Glutamatergic neuron (in vitro differentiated cells): Measurements from ENCODE around the gene NHS. TPM values are rescaled to one million over a fixed set of nuclear protein-coding genes. Genes with fewer than 3 reads are reported as not detected.

ENCODE experiments used
- DNase-seq: peaks from one replicate; pipeline ENCODE4 v3.0.0; 2022
- H3K27ac Mint-ChIP-seq: one replicate; pipeline ENCODE4 v1.8.0; 2020; ENCODE audit warnings: mild to moderate bottlenecking, mixed read lengths, inconsistent platforms; ENCODE audit not compliant: unreplicated experiment
- H3K27me3 Mint-ChIP-seq: one replicate; pipeline ENCODE4 v1.8.0; 2020; ENCODE audit warnings: mild to moderate bottlenecking, moderate library complexity, mixed read lengths, inconsistent platforms; ENCODE audit not compliant: unreplicated experiment
- H3K36me3 Mint-ChIP-seq: one replicate; pipeline ENCODE4 v1.8.0; 2020; ENCODE audit warnings: mild to moderate bottlenecking, mixed read lengths, inconsistent platforms; ENCODE audit not compliant: unreplicated experiment
- H3K4me1 Mint-ChIP-seq: one replicate; pipeline ENCODE4 v1.8.0; 2020; ENCODE audit warnings: mild to moderate bottlenecking, low read depth, mixed read lengths, inconsistent platforms; ENCODE audit not compliant: unreplicated experiment
- H3K4me3 Mint-ChIP-seq: one replicate; pipeline ENCODE4 v1.8.0; 2020; ENCODE audit warnings: mild to moderate bottlenecking, mixed read lengths, inconsistent platforms; ENCODE audit not compliant: unreplicated experiment
- H3K9me3 Mint-ChIP-seq: one replicate; pipeline ENCODE4 v1.8.0; 2020; ENCODE audit warnings: mild to moderate bottlenecking, moderate library complexity, mixed read lengths, inconsistent platforms; ENCODE audit not compliant: unreplicated experiment
- total RNA-seq: library from RNA; stranded (reverse); fragmentation: NEBNext Ultra II Directional; extraction: Animal tissue kit (Norgen Biotek cat#: 25700); gene quantifications from one replicate; pipeline ENCODE4 v1.2.1, GENCODE V29; 2021; ENCODE audit not compliant: unreplicated experiment
- TF ChIP-seq, protein P1 (sequence below): fragments of 200-600 bp; sonication (generic); IDR thresholded peaks from one replicate; pipeline ENCODE4 v1.5.0; 2021; ENCODE audit not compliant: partially characterized antibody, unreplicated experiment

NHS gene
- total RNA-seq, 1 donor from 2014 or later = 9.1 TPM

DNA sequence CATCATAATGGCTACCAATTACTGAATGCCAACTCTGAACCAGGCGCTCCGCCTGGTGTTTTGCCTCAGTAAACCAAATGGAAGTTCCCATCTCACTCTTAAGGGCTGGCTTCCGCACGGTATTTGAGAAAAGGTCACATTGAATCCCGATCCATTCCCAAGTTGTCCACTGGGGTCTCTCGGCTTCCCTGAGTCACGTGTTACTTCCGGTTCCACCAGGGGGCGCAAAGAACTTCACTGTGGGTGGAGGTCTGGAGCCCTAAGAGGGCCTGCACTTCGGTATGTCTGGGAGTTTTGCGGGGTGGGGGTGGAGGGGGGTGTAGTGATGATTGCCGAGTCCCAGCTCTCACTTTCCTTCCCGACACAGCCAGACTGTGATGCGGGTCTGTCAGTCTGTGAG, 13.4 kb upstream of the NHS start:
- no peaks in the 10 kb centered on the region for H3K4me1 Mint-ChIP-seq

DNA sequence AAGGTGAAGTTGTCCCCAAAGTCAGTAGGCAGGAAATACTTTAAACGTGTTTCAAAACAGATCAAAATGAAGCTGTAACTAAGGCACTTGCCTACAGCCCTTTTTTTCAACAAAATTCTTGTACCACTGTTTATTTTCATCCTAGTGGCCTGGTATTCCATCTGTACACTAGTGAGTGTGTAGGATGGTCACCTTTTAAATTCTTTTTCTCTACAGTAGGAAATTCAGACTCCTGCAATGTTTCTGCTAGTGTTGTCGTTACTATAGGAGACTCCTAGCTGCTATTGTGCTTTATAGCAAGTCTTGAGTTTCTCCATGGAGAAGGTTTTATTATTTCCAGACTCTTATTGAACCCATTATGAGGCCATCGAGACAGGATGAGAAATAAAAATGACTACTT, 7.0 kb upstream of the NHS start:
- H3K9me3 Mint-ChIP-seq = no peaks in the 10 kb centered on the region

More for the DNA sequence above, 13.4 kb upstream of the NHS start:
- Mint-ChIP-seq H3K4me3 (no peak overlapping the region), H3K9me3 (no peaks in the 10 kb centered on the region), H3K36me3 (no peaks in the 10 kb centered on the region), H3K27ac (no peak overlapping the region), H3K27me3 (peaks cover 1% of the 10 kb centered on the region)
- TF ChIP-seq, protein P1, sequence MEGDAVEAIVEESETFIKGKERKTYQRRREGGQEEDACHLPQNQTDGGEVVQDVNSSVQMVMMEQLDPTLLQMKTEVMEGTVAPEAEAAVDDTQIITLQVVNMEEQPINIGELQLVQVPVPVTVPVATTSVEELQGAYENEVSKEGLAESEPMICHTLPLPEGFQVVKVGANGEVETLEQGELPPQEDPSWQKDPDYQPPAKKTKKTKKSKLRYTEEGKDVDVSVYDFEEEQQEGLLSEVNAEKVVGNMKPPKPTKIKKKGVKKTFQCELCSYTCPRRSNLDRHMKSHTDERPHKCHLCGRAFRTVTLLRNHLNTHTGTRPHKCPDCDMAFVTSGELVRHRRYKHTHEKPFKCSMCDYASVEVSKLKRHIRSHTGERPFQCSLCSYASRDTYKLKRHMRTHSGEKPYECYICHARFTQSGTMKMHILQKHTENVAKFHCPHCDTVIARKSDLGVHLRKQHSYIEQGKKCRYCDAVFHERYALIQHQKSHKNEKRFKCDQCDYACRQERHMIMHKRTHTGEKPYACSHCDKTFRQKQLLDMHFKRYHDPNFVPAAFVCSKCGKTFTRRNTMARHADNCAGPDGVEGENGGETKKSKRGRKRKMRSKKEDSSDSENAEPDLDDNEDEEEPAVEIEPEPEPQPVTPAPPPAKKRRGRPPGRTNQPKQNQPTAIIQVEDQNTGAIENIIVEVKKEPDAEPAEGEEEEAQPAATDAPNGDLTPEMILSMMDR = peak; percentile 43
- DNase-seq = peak; percentile 49

DNA sequence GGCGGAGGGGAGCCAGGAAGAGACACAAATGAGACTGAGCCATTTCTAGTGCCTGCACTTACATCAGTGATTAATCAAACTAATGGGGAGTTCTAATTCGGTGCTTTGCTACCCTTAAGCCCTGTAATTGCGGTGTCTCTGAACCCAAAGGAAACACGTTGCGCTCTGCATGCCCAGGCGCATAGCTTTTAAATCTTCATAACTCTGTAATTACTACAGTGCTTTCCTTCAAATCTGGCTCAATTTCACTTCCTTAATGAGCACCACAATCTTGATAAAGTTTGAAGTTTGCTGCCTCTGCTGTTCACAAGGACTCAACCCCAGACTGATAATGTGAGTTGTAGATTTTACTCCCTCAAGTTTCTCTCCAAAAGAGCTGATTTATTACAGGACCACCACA, 5.7 kb upstream of the NHS start:
- Mint-ChIP-seq H3K4me3 (no peak overlapping the region), H3K27ac (no peak overlapping the region), H3K27me3 (no peaks in the 10 kb centered on the region), H3K36me3 (no peaks in the 10 kb centered on the region), H3K4me1 (no peaks in the 10 kb centered on the region), H3K9me3 (no peaks in the 10 kb centered on the region)
- no peak for DNase-seq
- TF ChIP-seq, protein P1 = no peak

More for the DNA sequence above, 7.0 kb upstream of the NHS start:
- no peaks in the 10 kb centered on the region for H3K36me3 Mint-ChIP-seq
- TF ChIP-seq, protein P1 = no peak
- H3K4me3 Mint-ChIP-seq = no peak overlapping the region
- no peak for DNase-seq
- no peaks in the 10 kb centered on the region for H3K27me3 Mint-ChIP-seq
- H3K27ac Mint-ChIP-seq = no peak overlapping the region
- no peaks in the 10 kb centered on the region for H3K4me1 Mint-ChIP-seq

DNA sequence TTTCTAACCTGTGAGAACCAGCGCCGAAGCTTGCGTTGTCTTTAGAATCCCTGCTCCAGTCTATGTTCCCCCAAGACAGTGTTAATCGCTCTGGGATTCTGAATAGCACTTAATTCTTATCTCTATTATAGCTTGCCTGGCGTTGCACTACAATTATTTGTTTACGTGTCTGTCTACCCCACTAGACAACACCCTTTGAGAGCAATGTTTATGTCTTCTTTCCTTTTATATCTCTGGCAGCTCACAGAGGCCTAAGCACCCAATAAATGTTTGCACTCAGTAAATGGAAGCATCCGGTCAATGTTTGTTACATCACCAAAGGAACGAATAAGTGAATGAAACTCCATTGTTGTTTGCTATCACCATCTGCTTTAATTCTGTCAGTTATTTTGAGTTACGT, 4.8 kb upstream of the NHS start:
- Mint-ChIP-seq H3K9me3 (no peaks in the 10 kb centered on the region), H3K27me3 (peaks cover 1% of the 10 kb centered on the region), H3K36me3 (no peaks in the 10 kb centered on the region), H3K27ac (no peak overlapping the region), H3K4me1 (no peaks in the 10 kb centered on the region), H3K4me3 (no peak overlapping the region)
- DNase-seq = no peak
- TF ChIP-seq, protein P1 = no peak

DNA sequence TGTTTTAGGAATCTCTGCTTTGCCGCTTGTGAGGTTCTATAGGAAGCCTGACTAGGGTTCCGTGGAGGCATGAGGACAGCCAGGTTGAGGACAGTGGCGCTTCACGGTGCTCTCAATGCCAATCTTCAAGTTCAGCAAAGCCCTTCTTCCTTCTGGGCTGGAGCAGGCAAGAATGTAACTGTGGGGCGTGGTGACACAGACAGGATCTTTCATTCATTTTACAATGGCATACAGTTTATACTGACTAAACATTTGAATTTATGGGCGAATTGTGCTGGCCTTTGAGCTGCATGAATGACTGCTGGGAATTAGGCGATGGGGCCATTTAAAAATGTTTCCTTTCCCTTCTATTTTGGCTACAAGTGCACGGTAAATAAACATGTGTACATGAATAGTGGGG, 2.9 kb upstream of the NHS start:
- Mint-ChIP-seq H3K27ac (no peak overlapping the region), H3K4me1 (no peaks in the 10 kb centered on the region), H3K36me3 (no peaks in the 10 kb centered on the region), H3K9me3 (no peaks in the 10 kb centered on the region), H3K4me3 (no peak overlapping the region), H3K27me3 (peaks cover 1% of the 10 kb centered on the region)
- DNase-seq = no peak
- TF ChIP-seq, protein P1 = no peak
